Measurements from ENCODE around the gene GDAP2.

The GDAP2 gene

GRCh38 chr1:117895482-117896114 lies 33.8 kb downstream of the GDAP2 start:
- H3K27ac ChIP-seq (ENCODE audit: low read depth, low read length, poor library complexity, severe bottlenecking) = no peak overlapping the region
- H3K4me1 ChIP-seq (ENCODE audit: insufficient read depth, low read length, severe bottlenecking) = no peaks in the 10 kb centered on the region
- no peaks in the 10 kb centered on the region for H3F3A ChIP-seq (ENCODE audit: insufficient read depth, low read length)
- no peak overlapping the region for H3K9ac ChIP-seq (ENCODE audit: low read length)
- no peaks in the 10 kb centered on the region for H3K79me2 ChIP-seq (ENCODE audit: insufficient read depth, low read length)
- no peak overlapping the region for H2AFZ ChIP-seq (ENCODE audit: low read length)
- H4K20me1 ChIP-seq (ENCODE audit: insufficient read depth, low read length) = no peaks in the 10 kb centered on the region
- H3K27me3 ChIP-seq (ENCODE audit: insufficient read depth, low read length) = no peaks in the 10 kb centered on the region
- H3K36me3 ChIP-seq (ENCODE audit: insufficient read depth, low read length) = peaks cover 30% of the 10 kb centered on the region; the same call in 1 of the 2 replicates
- no peak overlapping the region for H3K4me3 ChIP-seq (ENCODE audit: low read depth, low read length, poor library complexity, severe bottlenecking)
- H3K9me3 ChIP-seq (ENCODE audit: low read length) = no peaks in the 10 kb centered on the region
- no peak overlapping the region for H3K4me2 ChIP-seq (ENCODE audit: low read length)
- TF ChIP-seq CTCF (IDR thresholded peaks at IDR 0.05; ENCODE audit: low read length) (peak; percentile 86), EZH2 (IDR thresholded peaks at IDR 0.05; ENCODE audit: borderline replicate concordance, low read length) (no peak)
- H3K9me2 ChIP-seq (ENCODE audit: low read depth, low read length) = no peaks in the 10 kb centered on the region

GRCh38 chr1:117894078-117894477 lies 35.3 kb downstream of the GDAP2 start:
- no peaks in the 10 kb centered on the region for H3K9me2 ChIP-seq (ENCODE audit: low read depth, low read length)
- no peaks in the 10 kb centered on the region for H3K9me3 ChIP-seq (ENCODE audit: low read length)
- no peak overlapping the region for H3K27ac ChIP-seq (ENCODE audit: low read depth, low read length, poor library complexity, severe bottlenecking)
- no peak for TF ChIP-seq CTCF (IDR thresholded peaks at IDR 0.05; ENCODE audit: low read length)
- TF ChIP-seq EZH2 (IDR thresholded peaks at IDR 0.05; ENCODE audit: borderline replicate concordance, low read length) = no peak
- peaks cover 26% of the 10 kb centered on the region; the same call in 1 of the 2 replicates for H3K36me3 ChIP-seq (ENCODE audit: insufficient read depth, low read length)
- no peaks in the 10 kb centered on the region for H3F3A ChIP-seq (ENCODE audit: insufficient read depth, low read length)
- H3K4me2 ChIP-seq (ENCODE audit: low read length) = no peak overlapping the region
- no peak overlapping the region for H3K9ac ChIP-seq (ENCODE audit: low read length)
- H3K4me3 ChIP-seq (ENCODE audit: low read depth, low read length, poor library complexity, severe bottlenecking) = no peak overlapping the region
- no peaks in the 10 kb centered on the region for H4K20me1 ChIP-seq (ENCODE audit: insufficient read depth, low read length)
- H3K27me3 ChIP-seq (ENCODE audit: insufficient read depth, low read length) = no peaks in the 10 kb centered on the region
- no peaks in the 10 kb centered on the region for H3K79me2 ChIP-seq (ENCODE audit: insufficient read depth, low read length)
- H3K4me1 ChIP-seq (ENCODE audit: insufficient read depth, low read length, severe bottlenecking) = no peaks in the 10 kb centered on the region
- no peak overlapping the region for H2AFZ ChIP-seq (ENCODE audit: low read length)

- no peaks in the 10 kb centered on the region for H3K9me2 ChIP-seq (ENCODE audit: low read depth, low read length)
- H3K4me1 ChIP-seq (ENCODE audit: insufficient read depth, low read length, severe bottlenecking) = no peaks in the 10 kb centered on the region
- H3K9ac ChIP-seq (ENCODE audit: low read length) = no peak overlapping the region
- no peaks in the 10 kb centered on the region for H4K20me1 ChIP-seq (ENCODE audit: insufficient read depth, low read length)
- TF ChIP-seq CTCF (IDR thresholded peaks at IDR 0.05; ENCODE audit: low read length) (no peak), EZH2 (IDR thresholded peaks at IDR 0.05; ENCODE audit: borderline replicate concordance, low read length) (no peak)
- no peaks in the 10 kb centered on the region for H3F3A ChIP-seq (ENCODE audit: insufficient read depth, low read length)
- no peak overlapping the region for H3K4me3 ChIP-seq (ENCODE audit: low read depth, low read length, poor library complexity, severe bottlenecking)
- H3K4me2 ChIP-seq (ENCODE audit: low read length) = no peak overlapping the region
- H3K36me3 ChIP-seq (ENCODE audit: insufficient read depth, low read length) = peaks cover 19% of the 10 kb centered on the region; the same call in 1 of the 2 replicates
- no peak overlapping the region for H3K27ac ChIP-seq (ENCODE audit: low read depth, low read length, poor library complexity, severe bottlenecking)
- H3K27me3 ChIP-seq (ENCODE audit: insufficient read depth, low read length) = no peaks in the 10 kb centered on the region
- no peaks in the 10 kb centered on the region for H3K79me2 ChIP-seq (ENCODE audit: insufficient read depth, low read length)
- H2AFZ ChIP-seq (ENCODE audit: low read length) = no peak overlapping the region
- no peaks in the 10 kb centered on the region for H3K9me3 ChIP-seq (ENCODE audit: low read length)
Observed at GRCh38 chr1:117892512-117892911, 36.9 kb downstream of the GDAP2 start.
